Adipocyte (in vitro differentiated cells): Measurements from ENCODE around the gene GRIPAP1.
A peak's percentile ranks its signal among the peaks of the same experiment; 100 is the strongest.

ENCODE experiments used
- DNase-seq: peaks from one replicate; pipeline ENCODE4 v3.0.0-alpha.2; 2015; ENCODE audit warnings: low read depth
- H3K27me3 ChIP-seq: replicated peaks from 2 replicates; pipeline ENCODE4 v1.7.0; 2013; ENCODE audit warnings: mild to moderate bottlenecking, low read length, moderate library complexity; ENCODE audit not compliant: control insufficient read depth, insufficient read depth
- H3K36me3 ChIP-seq: 2 replicates; pipeline ENCODE4 v1.7.0; 2013; ENCODE audit warnings: low read length, mild to moderate bottlenecking, moderate library complexity; ENCODE audit not compliant: control insufficient read depth, insufficient read depth, severe bottlenecking
- H3K4me1 ChIP-seq: 2 replicates; pipeline ENCODE4 v1.7.0; 2013; ENCODE audit warnings: mild to moderate bottlenecking, low read length, moderate library complexity; ENCODE audit not compliant: control insufficient read depth, insufficient read depth
- H3K4me3 ChIP-seq: 2 replicates; pipeline ENCODE4 v1.7.0; 2013; ENCODE audit warnings: mild to moderate bottlenecking, low read length, moderate library complexity
- H3K9ac ChIP-seq: 2 replicates; pipeline ENCODE4 v1.7.0; 2013; ENCODE audit warnings: mild to moderate bottlenecking, low read length, moderate library complexity
- H3K9me3 ChIP-seq: 2 replicates; pipeline ENCODE4 v1.7.0; 2013; ENCODE audit warnings: mild to moderate bottlenecking, low read length, moderate library complexity; ENCODE audit not compliant: control insufficient read depth

The GRIPAP1 gene

DNA sequence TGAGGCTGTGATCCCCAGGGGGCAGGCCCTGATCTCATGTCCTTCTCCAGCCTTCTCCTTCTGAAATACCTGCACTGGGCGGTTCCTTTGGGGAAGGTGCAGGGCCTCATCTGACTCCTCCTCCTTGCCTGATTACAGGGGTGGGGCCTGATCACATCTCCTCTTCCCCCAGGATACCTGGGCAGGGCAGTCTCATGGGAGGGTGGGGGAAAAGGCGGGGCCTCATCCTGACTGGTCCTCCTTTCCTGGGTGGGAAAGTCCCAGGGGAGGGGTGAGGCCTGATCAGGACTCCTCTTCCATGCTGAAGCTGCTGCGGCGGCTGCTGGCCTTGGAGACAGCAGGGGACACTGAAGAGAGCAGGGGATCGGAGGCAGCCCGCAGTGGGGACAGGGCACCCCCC, 27.8 kb upstream of the GRIPAP1 start:
- DNase-seq: no peak
- no peak overlapping the region for H3K4me3 ChIP-seq
- H3K36me3 ChIP-seq: peaks cover 57% of the 10 kb centered on the region
- H3K4me1 ChIP-seq: peaks cover 7% of the 10 kb centered on the region
- no peaks in the 10 kb centered on the region for H3K9me3 ChIP-seq
- H3K27me3 ChIP-seq: peaks cover 3% of the 10 kb centered on the region
- no peak overlapping the region for H3K9ac ChIP-seq

GRCh38 chrX:49019599-49020249, 17.7 kb upstream of the GRIPAP1 start:
- Histone ChIP-seq H3K36me3 (peaks cover 3% of the 10 kb centered on the region), H3K9ac (peak overlapping the region; percentile 47), H3K4me1 (peaks cover 15% of the 10 kb centered on the region), H3K4me3 (no peak overlapping the region), H3K27me3 (no peaks in the 10 kb centered on the region), H3K9me3 (peaks cover 4% of the 10 kb centered on the region)
- DNase-seq: no peak

DNA sequence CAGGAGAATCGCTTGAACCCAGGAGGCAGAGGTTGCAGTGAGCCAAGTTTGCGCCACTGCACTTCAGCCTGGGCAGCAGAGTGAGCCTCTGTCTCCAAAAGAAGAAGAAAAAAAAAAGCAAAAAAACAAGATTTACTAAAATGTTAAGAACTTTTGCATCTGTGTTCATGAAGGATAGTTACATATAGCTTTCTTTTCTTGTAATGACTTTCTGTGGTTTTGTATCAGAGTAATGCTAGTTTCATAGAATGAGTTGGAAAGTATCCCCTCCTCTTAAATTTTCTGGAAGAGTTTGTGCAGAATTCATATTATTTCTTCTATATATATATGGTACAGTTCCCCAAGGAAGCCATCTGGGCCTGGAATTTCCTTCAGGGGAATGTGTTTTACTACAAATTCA, 17.0 kb upstream of the GRIPAP1 start:
- H3K4me3 ChIP-seq: no peak overlapping the region
- no peaks in the 10 kb centered on the region for H3K27me3 ChIP-seq
- H3K9me3 ChIP-seq: no peaks in the 10 kb centered on the region
- peaks cover 10% of the 10 kb centered on the region for H3K4me1 ChIP-seq
- DNase-seq: no peak
- no peaks in the 10 kb centered on the region for H3K36me3 ChIP-seq
- peak overlapping the region; percentile 47 for H3K9ac ChIP-seq

DNA sequence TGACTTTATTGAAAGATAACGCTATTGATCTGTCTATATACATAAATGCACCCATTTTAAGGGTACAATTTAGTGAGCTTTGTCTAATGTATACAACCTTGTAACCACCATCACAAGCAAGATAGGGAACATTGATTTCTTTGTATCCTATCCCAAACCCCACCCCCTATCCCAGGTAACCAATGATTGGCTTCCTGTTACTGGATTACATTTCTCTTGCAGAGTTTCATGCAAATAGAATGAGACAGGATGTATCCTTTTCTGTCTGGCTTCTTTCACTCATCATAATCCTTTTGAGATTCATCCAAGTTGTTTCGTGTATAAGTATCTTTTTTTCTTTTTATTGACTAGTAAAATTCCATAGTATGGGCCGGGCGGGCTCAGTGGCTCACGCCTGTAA, 1.6 kb upstream of the GRIPAP1 start:
- no peak overlapping the region for H3K4me3 ChIP-seq
- no peaks in the 10 kb centered on the region for H3K9me3 ChIP-seq
- DNase-seq: no peak
- no peaks in the 10 kb centered on the region for H3K4me1 ChIP-seq
- peaks cover 4% of the 10 kb centered on the region for H3K36me3 ChIP-seq
- no peaks in the 10 kb centered on the region for H3K27me3 ChIP-seq
- H3K9ac ChIP-seq: no peak overlapping the region

DNA sequence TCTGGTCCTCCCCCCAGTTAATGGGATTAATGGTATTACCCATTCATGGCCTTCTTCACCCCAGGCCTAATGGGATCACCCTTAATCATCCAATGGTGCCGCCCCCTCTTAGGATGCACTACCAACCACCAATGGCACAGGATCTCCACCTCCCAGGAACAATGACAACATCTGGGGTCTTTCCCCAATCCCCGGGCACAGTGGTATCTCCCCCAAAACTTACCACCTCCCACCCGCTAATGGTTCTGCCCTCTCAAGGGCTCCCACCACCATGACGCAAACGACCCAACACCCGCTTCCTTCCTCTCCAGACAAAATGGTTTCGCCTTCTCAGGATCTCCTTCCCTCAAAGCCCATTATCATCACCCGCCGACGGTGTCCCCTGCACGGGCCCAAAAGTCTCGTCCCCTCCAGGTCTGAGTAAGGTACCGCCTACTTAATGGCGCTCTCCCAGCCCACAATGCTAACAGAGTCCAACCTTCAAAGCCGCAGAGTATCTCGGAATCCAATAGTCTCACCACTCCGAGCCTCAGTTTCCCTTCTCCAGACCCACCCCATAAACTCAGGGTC, 458 bp downstream of the GRIPAP1 start:
- Histone ChIP-seq H3K9me3 (peaks cover 14% of the 10 kb centered on the region), H3K9ac (peak overlapping the region; percentile 95), H3K36me3 (peaks cover 20% of the 10 kb centered on the region), H3K4me1 (no peaks in the 10 kb centered on the region), H3K27me3 (peaks cover 3% of the 10 kb centered on the region), H3K4me3 (peak overlapping the region; percentile 96)
- peak; percentile 35 for DNase-seq

- H3K4me3 ChIP-seq: no peak overlapping the region
- H3K27me3 ChIP-seq: peaks cover 3% of the 10 kb centered on the region
- H3K4me1 ChIP-seq: no peaks in the 10 kb centered on the region
- peaks cover 26% of the 10 kb centered on the region for H3K36me3 ChIP-seq
- no peak overlapping the region for H3K9ac ChIP-seq
- no peak for DNase-seq
- H3K9me3 ChIP-seq: peaks cover 14% of the 10 kb centered on the region
Measured at GRCh38 chrX:49000636-49001035, 1.4 kb downstream of the GRIPAP1 start.

- no peaks in the 10 kb centered on the region for H3K4me1 ChIP-seq
- H3K27me3 ChIP-seq: peaks cover 3% of the 10 kb centered on the region
- no peak overlapping the region for H3K9ac ChIP-seq
- peaks cover 14% of the 10 kb centered on the region for H3K9me3 ChIP-seq
- H3K36me3 ChIP-seq: peaks cover 29% of the 10 kb centered on the region
- H3K4me3 ChIP-seq: no peak overlapping the region
- no peak for DNase-seq
Measured at GRCh38 chrX:48999030-48999429, 3.0 kb downstream of the GRIPAP1 start.

DNA sequence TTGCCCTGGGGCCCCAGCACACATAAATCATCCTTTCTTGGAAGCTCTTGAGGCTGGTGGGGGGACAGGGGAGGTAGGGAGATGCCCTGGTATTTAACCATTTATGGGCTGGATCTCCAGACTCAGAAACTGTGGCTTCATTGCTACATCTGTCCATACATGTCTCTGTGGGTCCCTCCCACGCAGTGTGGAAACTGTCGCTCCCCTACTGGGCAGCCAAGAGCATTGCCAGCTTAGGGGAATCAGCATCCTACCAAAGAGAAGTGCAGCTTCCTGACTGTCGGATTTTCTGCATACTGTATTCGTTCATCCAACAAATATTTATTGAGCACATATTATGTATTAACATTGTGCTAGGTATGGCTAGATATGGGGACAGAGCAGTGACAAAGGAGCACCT, 3.7 kb downstream of the GRIPAP1 start:
- DNase-seq: no peak
- Histone ChIP-seq H3K36me3 (peaks cover 31% of the 10 kb centered on the region), H3K9ac (no peak overlapping the region), H3K9me3 (peaks cover 14% of the 10 kb centered on the region), H3K4me3 (no peak overlapping the region), H3K4me1 (no peaks in the 10 kb centered on the region), H3K27me3 (peaks cover 3% of the 10 kb centered on the region)

GRCh38 chrX:48997865-48998264, 4.2 kb downstream of the GRIPAP1 start:
- Histone ChIP-seq H3K4me3 (no peak overlapping the region), H3K9ac (no peak overlapping the region), H3K9me3 (peaks cover 14% of the 10 kb centered on the region), H3K27me3 (peaks cover 3% of the 10 kb centered on the region), H3K36me3 (peaks cover 36% of the 10 kb centered on the region), H3K4me1 (no peaks in the 10 kb centered on the region)
- no peak for DNase-seq

- no peaks in the 10 kb centered on the region for H3K4me1 ChIP-seq
- H3K9me3 ChIP-seq: peaks cover 14% of the 10 kb centered on the region
- no peak for DNase-seq
- H3K27me3 ChIP-seq: peaks cover 3% of the 10 kb centered on the region
- H3K4me3 ChIP-seq: no peak overlapping the region
- no peak overlapping the region for H3K9ac ChIP-seq
- H3K36me3 ChIP-seq: peaks cover 37% of the 10 kb centered on the region
Measured at GRCh38 chrX:48997455-48997854, 4.6 kb downstream of the GRIPAP1 start.

- Histone ChIP-seq H3K9ac (no peak overlapping the region), H3K9me3 (peaks cover 14% of the 10 kb centered on the region), H3K4me1 (no peaks in the 10 kb centered on the region), H3K4me3 (no peak overlapping the region), H3K36me3 (peaks cover 40% of the 10 kb centered on the region), H3K27me3 (peaks cover 3% of the 10 kb centered on the region)
- no peak for DNase-seq
Measured at GRCh38 chrX:48996969-48997368, 5.1 kb downstream of the GRIPAP1 start.

GRCh38 chrX:48992341-48992740, 9.7 kb downstream of the GRIPAP1 start:
- H3K4me1 ChIP-seq: no peaks in the 10 kb centered on the region
- H3K9ac ChIP-seq: no peak overlapping the region
- H3K27me3 ChIP-seq: peaks cover under 1% of the 10 kb centered on the region
- no peak overlapping the region for H3K4me3 ChIP-seq
- H3K9me3 ChIP-seq: peaks cover 6% of the 10 kb centered on the region
- no peak for DNase-seq
- peaks cover 30% of the 10 kb centered on the region for H3K36me3 ChIP-seq
